Measurements from ENCODE around the gene ZNF391. TPM values are rescaled to one million over a fixed set of nuclear protein-coding genes. Genes with fewer than 3 reads are reported as not detected.

The ZNF391 gene
- total RNA-seq, 2 donors from 2014 or later, result 0.96 to 1.9 TPM

DNA sequence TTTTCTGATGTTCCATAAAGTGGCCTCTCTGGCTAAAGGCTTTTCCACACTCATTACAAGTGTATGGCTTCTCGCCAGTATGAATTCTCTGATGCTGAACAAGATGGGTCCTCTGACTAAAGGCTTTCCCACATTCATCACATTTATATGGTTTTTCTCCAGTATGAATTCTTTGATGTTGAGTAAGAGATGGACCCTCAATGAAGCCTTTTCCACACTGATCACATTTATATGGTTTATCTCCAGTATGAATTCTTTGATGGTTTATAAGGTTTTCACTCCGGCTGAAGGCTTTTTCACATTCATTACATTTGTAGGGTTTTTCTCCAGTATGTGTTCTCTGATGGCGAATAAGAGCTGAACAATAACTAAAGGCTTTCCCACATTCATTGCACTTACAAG is 63.9 kb downstream of the ZNF391 start:
- TF ChIP-seq, protein P1, sequence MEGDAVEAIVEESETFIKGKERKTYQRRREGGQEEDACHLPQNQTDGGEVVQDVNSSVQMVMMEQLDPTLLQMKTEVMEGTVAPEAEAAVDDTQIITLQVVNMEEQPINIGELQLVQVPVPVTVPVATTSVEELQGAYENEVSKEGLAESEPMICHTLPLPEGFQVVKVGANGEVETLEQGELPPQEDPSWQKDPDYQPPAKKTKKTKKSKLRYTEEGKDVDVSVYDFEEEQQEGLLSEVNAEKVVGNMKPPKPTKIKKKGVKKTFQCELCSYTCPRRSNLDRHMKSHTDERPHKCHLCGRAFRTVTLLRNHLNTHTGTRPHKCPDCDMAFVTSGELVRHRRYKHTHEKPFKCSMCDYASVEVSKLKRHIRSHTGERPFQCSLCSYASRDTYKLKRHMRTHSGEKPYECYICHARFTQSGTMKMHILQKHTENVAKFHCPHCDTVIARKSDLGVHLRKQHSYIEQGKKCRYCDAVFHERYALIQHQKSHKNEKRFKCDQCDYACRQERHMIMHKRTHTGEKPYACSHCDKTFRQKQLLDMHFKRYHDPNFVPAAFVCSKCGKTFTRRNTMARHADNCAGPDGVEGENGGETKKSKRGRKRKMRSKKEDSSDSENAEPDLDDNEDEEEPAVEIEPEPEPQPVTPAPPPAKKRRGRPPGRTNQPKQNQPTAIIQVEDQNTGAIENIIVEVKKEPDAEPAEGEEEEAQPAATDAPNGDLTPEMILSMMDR (IDR thresholded peaks at IDR 0.05), result no peak
- H3K4me3 ChIP-seq, result no peak overlapping the region
- no peak overlapping the region for H3K9ac ChIP-seq (ENCODE audit: low read depth in 2 of 2, low read length in 2 of 2)
- intact Hi-C loops (cut with DNase I), result no loop called here
- no peaks in the 10 kb centered on the region for H3K27me3 ChIP-seq
- DNase-seq, result no peak
- no peaks in the 10 kb centered on the region for H3K4me1 ChIP-seq
- peaks cover 43% of the 10 kb centered on the region for H3K36me3 ChIP-seq
- H3K9me3 ChIP-seq, result peaks cover 32% of the 10 kb centered on the region
- no peak overlapping the region for H3K27ac ChIP-seq

Other genes with a start within 250 kb of the ZNF391 start
- 10 to 100 TPM; 21.8 to 29.8 TPM for gene PRSS16, start 141.1 kb upstream of the ZNF391 start, total RNA-seq
- under 1 TPM; 0.07 to 0.13 TPM for gene POM121L2, start 76.5 kb upstream of the ZNF391 start, total RNA-seq
- gene ZNF184, start 84.3 kb downstream of the ZNF391 start, total RNA-seq, result 1 to 10 TPM; 6.3 to 8.6 TPM